ENCODE data around the gene VAPA.

- TF ChIP-seq CTCF (IDR thresholded peaks at IDR 0.05), result no peak
- TF ChIP-seq POLR2A (IDR thresholded peaks at IDR 0.05), result no peak
- no peak for TF ChIP-seq POLR2AphosphoS5 (IDR thresholded peaks at IDR 0.05; ENCODE audit: insufficient read depth in 1 of 2, low read depth in 1 of 2)
Measured at GRCh38 chr18:9887992-9888391, 25.8 kb upstream of the VAPA start.

Measured in vagina (tissue), 2 donors.